Sigmoid colon (tissue), 4 donors: Measurements from ENCODE around the gene KCNJ6.

Experiments used
- EP300 ChIP-seq, 4 donors: sonication (generic); formaldehyde crosslinking; IDR thresholded peaks; one replicate each; pipeline ENCODE4 v1.6.1; 2017; ENCODE audit warnings: antibody characterized with exemption in 4 of 4
- POLR2A ChIP-seq, 2 donors: fragments of 450-650 bp; IDR thresholded peaks; one replicate each; pipeline ENCODE4 v1.6.1; 2016; ENCODE audit warnings: antibody characterized with exemption in 2 of 2, mild to moderate bottlenecking in 2 of 2, moderate library complexity in 2 of 2
- POLR2AphosphoS5 ChIP-seq, 4 donors: sonication (generic); formaldehyde crosslinking; IDR thresholded peaks; one replicate each; pipeline ENCODE4 v1.6.1; 2017; ENCODE audit warnings: antibody characterized with exemption in 4 of 4
- TF ChIP-seq, protein P1 (sequence below), 4 experiments: fragments of 450-650 bp in 3 of 4; fragments of 200-600 bp in 1 of 4; IDR thresholded peaks; one replicate each; pipeline ENCODE4 v1.5.1; 2016 to 2019; ENCODE audit warnings: antibody characterized with exemption in 4 of 4, mild to moderate bottlenecking in 3 of 4, moderate library complexity in 2 of 4

DNA sequence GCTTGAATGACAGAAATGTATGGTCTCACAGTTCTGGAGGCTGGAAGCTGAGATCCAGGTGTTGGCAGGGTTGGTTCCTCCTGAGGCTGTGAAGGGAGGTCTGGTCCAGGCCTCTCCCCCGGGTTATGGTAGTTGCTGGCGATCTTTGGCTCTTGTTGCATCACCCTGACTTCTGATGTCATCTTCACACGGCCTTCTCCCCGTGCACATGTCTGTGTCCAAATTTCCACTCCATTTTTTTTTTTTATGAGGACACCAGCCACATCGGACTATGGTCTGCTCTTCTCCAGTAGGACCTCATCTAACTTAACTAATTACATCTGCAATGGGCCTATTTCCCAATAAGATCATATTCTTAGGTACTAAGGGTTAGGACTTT lies 232.2 kb downstream of the KCNJ6 start:
- TF ChIP-seq POLR2AphosphoS5 (IDR thresholded peaks at IDR 0.05) (no peak), POLR2A (IDR thresholded peaks at IDR 0.05) (no peak), EP300 (IDR thresholded peaks at IDR 0.05) (no peak)
- TF ChIP-seq, protein P1, sequence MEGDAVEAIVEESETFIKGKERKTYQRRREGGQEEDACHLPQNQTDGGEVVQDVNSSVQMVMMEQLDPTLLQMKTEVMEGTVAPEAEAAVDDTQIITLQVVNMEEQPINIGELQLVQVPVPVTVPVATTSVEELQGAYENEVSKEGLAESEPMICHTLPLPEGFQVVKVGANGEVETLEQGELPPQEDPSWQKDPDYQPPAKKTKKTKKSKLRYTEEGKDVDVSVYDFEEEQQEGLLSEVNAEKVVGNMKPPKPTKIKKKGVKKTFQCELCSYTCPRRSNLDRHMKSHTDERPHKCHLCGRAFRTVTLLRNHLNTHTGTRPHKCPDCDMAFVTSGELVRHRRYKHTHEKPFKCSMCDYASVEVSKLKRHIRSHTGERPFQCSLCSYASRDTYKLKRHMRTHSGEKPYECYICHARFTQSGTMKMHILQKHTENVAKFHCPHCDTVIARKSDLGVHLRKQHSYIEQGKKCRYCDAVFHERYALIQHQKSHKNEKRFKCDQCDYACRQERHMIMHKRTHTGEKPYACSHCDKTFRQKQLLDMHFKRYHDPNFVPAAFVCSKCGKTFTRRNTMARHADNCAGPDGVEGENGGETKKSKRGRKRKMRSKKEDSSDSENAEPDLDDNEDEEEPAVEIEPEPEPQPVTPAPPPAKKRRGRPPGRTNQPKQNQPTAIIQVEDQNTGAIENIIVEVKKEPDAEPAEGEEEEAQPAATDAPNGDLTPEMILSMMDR (IDR thresholded peaks at IDR 0.05): no peak
